CD4-positive, CD25-positive, alpha-beta regulatory T cell (primary cell): ENCODE measurements around the gene CBLL2. TPM values are rescaled to one million over a fixed set of nuclear protein-coding genes. Genes with fewer than 3 reads are reported as not detected.
"Not testable (repeated sequence)": the region's sequence is repeated elsewhere in the genome, so short reads cannot be mapped to it uniquely, and the experiment has no call there.

Experiments
- ATAC-seq, 2 donors: fragments of 150-1000 bp; cut with Tn5 transposase; one replicate each; pipeline ENCODE4 v1.10.0; 2021; ENCODE audit warnings: low read depth in 2 of 2, moderate number of reproducible peaks in 2 of 2, moderate library complexity in 1 of 2
- DNase-seq, 3 donors: peaks; one replicate each; pipeline versions ENCODE4 v3.0.0 to v3.0.0-alpha.2; 2012 to 2022; ENCODE audit warnings: mixed read lengths in 1 of 3
- H3K27ac ChIP-seq: one replicate; pipeline ENCODE4 v1.7.0; 2013; ENCODE audit warnings: mild to moderate bottlenecking, low read length; ENCODE audit not compliant: insufficient read depth, poor library complexity, severe bottlenecking
- H3K27me3 ChIP-seq: one replicate; pipeline ENCODE4 v1.7.0; 2013; ENCODE audit warnings: low read length; ENCODE audit not compliant: control insufficient read depth, insufficient read depth
- H3K36me3 ChIP-seq: one replicate; pipeline ENCODE4 v1.7.0; 2013; ENCODE audit warnings: mild to moderate bottlenecking, low read length, moderate library complexity; ENCODE audit not compliant: control insufficient read depth, insufficient read depth
- H3K4me1 ChIP-seq: 2 replicates; pipeline ENCODE4 v1.7.0; 2013; ENCODE audit warnings: mild to moderate bottlenecking, low read length; ENCODE audit not compliant: insufficient read depth, control insufficient read depth, poor library complexity, severe bottlenecking
- H3K4me3 ChIP-seq: one replicate; pipeline ENCODE4 v1.7.0; 2013; ENCODE audit warnings: low read depth, mild to moderate bottlenecking, low read length, moderate library complexity
- H3K9me3 ChIP-seq, 2 experiments: 1 replicate in 1 of 2; 2 replicates in 1 of 2; pipeline ENCODE4 v1.7.0; 2013; ENCODE audit warnings: low read length in 2 of 2, mild to moderate bottlenecking in 1 of 2, moderate library complexity in 1 of 2; ENCODE audit not compliant: control insufficient read depth in 2 of 2
- H3K27ac Mint-ChIP-seq, 3 donors: one replicate each; pipeline ENCODE4 v1.8.0; 2020 to 2022; ENCODE audit warnings: mild to moderate bottlenecking in 3 of 3, mixed read lengths in 3 of 3, moderate library complexity in 2 of 3
- H3K27me3 Mint-ChIP-seq: one replicate; pipeline ENCODE4 v1.8.0; 2022; ENCODE audit warnings: mild to moderate bottlenecking, mixed read lengths
- H3K36me3 Mint-ChIP-seq: one replicate; pipeline ENCODE4 v1.8.0; 2020; ENCODE audit warnings: mixed read lengths
- H3K4me1 Mint-ChIP-seq, 4 donors: one replicate each; pipeline ENCODE4 v1.8.0; 2020 to 2022; ENCODE audit warnings: mixed read lengths in 4 of 4, mild to moderate bottlenecking in 1 of 4
- H3K4me3 Mint-ChIP-seq, 4 donors: one replicate each; pipeline ENCODE4 v1.8.0; 2020 to 2022; ENCODE audit warnings: mild to moderate bottlenecking in 4 of 4, mixed read lengths in 4 of 4, moderate library complexity in 3 of 4
- H3K9me3 Mint-ChIP-seq, 7 donors: one replicate each; pipeline ENCODE4 v1.8.0; 2020 to 2022; ENCODE audit warnings: mixed read lengths in 7 of 7, mild to moderate bottlenecking in 3 of 7, moderate library complexity in 2 of 7
- polyA plus RNA-seq, 4 donors: library from polyadenylated mRNA; unstranded; fragments of 300-500 nt; fragmentation: Illumina TruSeq; gene quantifications; one replicate each; pipeline ENCODE4 v1.2.3, GENCODE V29; 2021
- total RNA-seq: library from RNA; stranded (reverse); gene quantifications from one replicate; pipeline ENCODE4 v1.2.3, GENCODE V29; 2022

Gene CBLL2
- total and polyA plus RNA-seq, 5 donors from 2014 or later, result not detected

DNA sequence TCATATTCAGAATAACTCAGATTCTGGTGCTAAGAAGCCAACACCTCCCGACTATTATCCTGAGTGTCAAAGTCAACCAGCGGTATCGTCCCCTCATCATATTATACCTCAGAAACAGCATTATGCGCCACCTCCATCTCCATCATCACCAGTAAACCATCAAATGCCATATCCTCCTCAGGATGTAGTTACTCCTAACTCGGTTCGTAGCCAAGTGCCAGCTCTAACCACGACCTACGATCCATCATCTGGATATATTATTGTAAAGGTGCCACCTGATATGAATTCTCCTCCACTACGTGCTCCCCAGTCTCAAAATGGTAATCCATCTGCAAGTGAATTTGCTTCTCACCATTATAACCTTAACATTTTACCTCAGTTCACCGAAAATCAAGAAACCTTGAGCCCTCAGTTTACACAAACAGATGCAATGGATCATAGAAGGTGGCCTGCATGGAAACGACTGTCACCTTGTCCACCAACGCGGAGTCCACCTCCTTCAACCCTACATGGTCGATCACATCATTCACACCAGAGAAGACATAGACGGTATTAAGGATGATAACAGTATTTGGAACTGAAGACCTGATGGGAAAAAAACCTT is 1.1 kb downstream of the CBLL2 start:
- Histone ChIP-seq H3K27me3 (no peaks in the 10 kb centered on the region), H3K9me3 (no peaks in the 10 kb centered on the region), H3K4me3 (no peak overlapping the region), H3K27ac (no peak overlapping the region), H3K4me1 (no peaks in the 10 kb centered on the region), H3K36me3 (no peaks in the 10 kb centered on the region)
- H3K4me1 Mint-ChIP-seq, result no peaks in the 10 kb centered on the region
- H3K9me3 Mint-ChIP-seq, result peaks cover 0 to 10% (median 0%) of the 10 kb centered on the region in 7 donors
- no peaks in the 10 kb centered on the region for H3K27me3 Mint-ChIP-seq
- no peak for DNase-seq
- H3K4me3 Mint-ChIP-seq, result no peak overlapping the region
- no peak overlapping the region for H3K27ac Mint-ChIP-seq
- no peak for ATAC-seq
- no peaks in the 10 kb centered on the region for H3K36me3 Mint-ChIP-seq

GRCh38 chrX:22276781-22277180 is 4.1 kb downstream of the CBLL2 start:
- Mint-ChIP-seq H3K36me3 (no peaks in the 10 kb centered on the region), H3K4me3 (no peak overlapping the region), H3K4me1 (no peaks in the 10 kb centered on the region), H3K27me3 (no peaks in the 10 kb centered on the region), H3K9me3 (peaks cover 0 to 5% (median 0%) of the 10 kb centered on the region in 7 donors), H3K27ac (no peak overlapping the region)
- DNase-seq (no peak), ATAC-seq (no peak)
- H3K27ac ChIP-seq, result no peak overlapping the region
- no peaks in the 10 kb centered on the region for H3K9me3 ChIP-seq
- H3K4me1 ChIP-seq, result no peaks in the 10 kb centered on the region
- no peaks in the 10 kb centered on the region for H3K27me3 ChIP-seq
- H3K4me3 ChIP-seq, result no peak overlapping the region
- H3K36me3 ChIP-seq, result no peaks in the 10 kb centered on the region

GRCh38 chrX:22278375-22278774 is 5.7 kb downstream of the CBLL2 start:
- Mint-ChIP-seq H3K4me3 (no peak overlapping the region), H3K27ac (no peak overlapping the region), H3K36me3 (no peaks in the 10 kb centered on the region), H3K4me1 (no peaks in the 10 kb centered on the region), H3K27me3 (no peaks in the 10 kb centered on the region), H3K9me3 (peaks cover 0 to 5% (median 0%) of the 10 kb centered on the region in 7 donors)
- ATAC-seq (no peak), DNase-seq (no peak)
- no peaks in the 10 kb centered on the region for H3K27me3 ChIP-seq
- H3K4me1 ChIP-seq, result no peaks in the 10 kb centered on the region
- H3K9me3 ChIP-seq, result no peaks in the 10 kb centered on the region
- no peaks in the 10 kb centered on the region for H3K36me3 ChIP-seq
- H3K4me3 ChIP-seq, result no peak overlapping the region
- H3K27ac ChIP-seq, result no peak overlapping the region

GRCh38 chrX:22289209-22289608 is 16.5 kb downstream of the CBLL2 start:
- not testable (repeated sequence) for ATAC-seq, H3K36me3 Mint-ChIP-seq, H3K36me3 ChIP-seq, H3K27ac Mint-ChIP-seq, H3K4me1 ChIP-seq, H3K4me3 ChIP-seq, H3K4me3 Mint-ChIP-seq, H3K27ac ChIP-seq, H3K4me1 Mint-ChIP-seq, H3K9me3 ChIP-seq, H3K9me3 Mint-ChIP-seq, H3K27me3 Mint-ChIP-seq, H3K27me3 ChIP-seq, DNase-seq

GRCh38 chrX:22296871-22297270 is 24.2 kb downstream of the CBLL2 start:
- Histone ChIP-seq H3K4me3 (no peak overlapping the region), H3K9me3 (no peaks in the 10 kb centered on the region), H3K27me3 (no peaks in the 10 kb centered on the region), H3K27ac (no peak overlapping the region), H3K36me3 (no peaks in the 10 kb centered on the region), H3K4me1 (no peaks in the 10 kb centered on the region)
- no peak overlapping the region for H3K27ac Mint-ChIP-seq
- no peak for ATAC-seq
- no peaks in the 10 kb centered on the region for H3K36me3 Mint-ChIP-seq
- H3K9me3 Mint-ChIP-seq, result peaks cover 0 to 5% (median 0%) of the 10 kb centered on the region in 7 donors
- H3K4me1 Mint-ChIP-seq, result peaks cover 0 to 2% (median 0%) of the 10 kb centered on the region in 4 donors
- no peak overlapping the region for H3K4me3 Mint-ChIP-seq
- no peaks in the 10 kb centered on the region for H3K27me3 Mint-ChIP-seq
- DNase-seq, result no peak

- DNase-seq, result no peak
- Mint-ChIP-seq H3K4me3 (no peak overlapping the region), H3K4me1 (peaks cover 0 to 2% (median 0%) of the 10 kb centered on the region in 4 donors), H3K27me3 (no peaks in the 10 kb centered on the region), H3K9me3 (peaks cover 0 to 1% (median 0%) of the 10 kb centered on the region in 7 donors), H3K27ac (no peak overlapping the region), H3K36me3 (no peaks in the 10 kb centered on the region)
- H3K36me3 ChIP-seq, result no peaks in the 10 kb centered on the region
- H3K4me1 ChIP-seq, result no peaks in the 10 kb centered on the region
- no peak overlapping the region for H3K4me3 ChIP-seq
- H3K9me3 ChIP-seq, result no peaks in the 10 kb centered on the region
- H3K27me3 ChIP-seq, result no peaks in the 10 kb centered on the region
- no peak for ATAC-seq
- H3K27ac ChIP-seq, result no peak overlapping the region
These were observed 27.4 kb downstream of the CBLL2 start for GRCh38 chrX:22300130-22300529.

- no peak overlapping the region for H3K27ac ChIP-seq
- no peaks in the 10 kb centered on the region for H3K27me3 Mint-ChIP-seq
- peaks cover 0 to 4% (median 0%) of the 10 kb centered on the region in 7 donors for H3K9me3 Mint-ChIP-seq
- H3K27ac Mint-ChIP-seq, result no peak overlapping the region
- no peaks in the 10 kb centered on the region for H3K27me3 ChIP-seq
- H3K4me1 ChIP-seq, result no peaks in the 10 kb centered on the region
- no peak for DNase-seq
- no peaks in the 10 kb centered on the region for H3K36me3 Mint-ChIP-seq
- H3K4me1 Mint-ChIP-seq, result no peaks in the 10 kb centered on the region
- no peak for ATAC-seq
- H3K4me3 Mint-ChIP-seq, result no peak overlapping the region
- no peaks in the 10 kb centered on the region for H3K36me3 ChIP-seq
- no peak overlapping the region for H3K4me3 ChIP-seq
- H3K9me3 ChIP-seq, result no peaks in the 10 kb centered on the region
These were observed 38.1 kb downstream of the CBLL2 start for GRCh38 chrX:22310779-22311178.

DNA sequence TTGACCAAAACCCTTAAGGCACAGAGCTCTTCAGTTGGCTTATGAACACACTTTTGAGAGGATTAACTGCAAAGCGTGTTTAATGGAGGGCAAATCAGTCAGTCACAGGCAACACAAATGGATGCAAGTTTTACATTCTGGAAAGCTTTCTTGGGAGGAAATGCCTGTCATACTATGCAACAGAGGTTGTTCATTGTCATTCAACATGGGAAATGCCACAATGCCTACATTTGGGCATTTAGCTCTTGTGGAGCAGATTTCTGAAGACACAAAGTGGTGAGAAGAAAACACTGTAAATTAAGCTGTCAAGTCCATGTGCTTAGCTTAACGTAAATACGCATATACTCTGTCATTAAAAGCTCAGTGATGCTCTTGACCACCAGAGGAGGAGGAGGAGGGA is 41.1 kb downstream of the CBLL2 start:
- no peaks in the 10 kb centered on the region for H3K4me1 ChIP-seq
- no peaks in the 10 kb centered on the region for H3K9me3 ChIP-seq
- no peak overlapping the region for H3K27ac ChIP-seq
- DNase-seq (no peak), ATAC-seq (no peak)
- Mint-ChIP-seq H3K4me1 (no peaks in the 10 kb centered on the region), H3K4me3 (no peak overlapping the region), H3K27ac (no peak overlapping the region), H3K27me3 (no peaks in the 10 kb centered on the region), H3K9me3 (peaks cover 0 to 3% (median 0%) of the 10 kb centered on the region in 7 donors), H3K36me3 (no peaks in the 10 kb centered on the region)
- no peaks in the 10 kb centered on the region for H3K36me3 ChIP-seq
- H3K27me3 ChIP-seq, result no peaks in the 10 kb centered on the region
- H3K4me3 ChIP-seq, result no peak overlapping the region
